CD4-positive, alpha-beta T cell (primary cell): ENCODE data around the gene MMP23B. TPM values are rescaled to one million over a fixed set of nuclear protein-coding genes. Genes with fewer than 3 reads are reported as not detected.

Source experiments
- ATAC-seq: fragments of 200-7000 bp; cut with Tn5 transposase; one replicate; pipeline ENCODE4 v1.10.0; 2022; ENCODE audit warnings: mild to moderate bottlenecking; ENCODE audit not compliant: poor library complexity
- CTCF ChIA-PET: fragments of 350-600 bp; sonication (Branson Sonifier 250); formaldehyde crosslinking; loops from one replicate; lab custom pipeline; 2021; ENCODE audit warnings: antibody characterized with exemption, inconsistent platforms; lab: Charles Lee
- POLR2A ChIA-PET: fragments of 350-600 bp; sonication (Branson Sonifier 250); formaldehyde crosslinking; loops from one replicate; lab custom pipeline; 2021; ENCODE audit warnings: antibody characterized with exemption, inconsistent platforms; lab: Charles Lee
- DNase-seq, 14 experiments: peaks; one replicate each; pipeline ENCODE4 v3.0.0-alpha.2; 2013 to 2020; ENCODE audit warnings: mixed read lengths in 2 of 14
- H3K27ac ChIP-seq, 2 donors: one replicate each; pipeline versions ENCODE4 v1.5.1 to v1.7.0; 2013; ENCODE audit warnings: low read length in 2 of 2, low read depth in 1 of 2, mild to moderate bottlenecking in 1 of 2
- H3K27me3 ChIP-seq, 2 experiments: 1 replicate in 1 of 2; 2 replicates in 1 of 2; pipeline versions ENCODE4 v1.6.1 to v1.7.0; 2013; ENCODE audit warnings: low read length in 2 of 2, control low read depth in 1 of 2, mild to moderate bottlenecking in 1 of 2, moderate library complexity in 1 of 2; ENCODE audit not compliant: insufficient read depth in 2 of 2, control insufficient read depth in 1 of 2
- H3K36me3 ChIP-seq: one replicate; pipeline ENCODE4 v1.6.1; 2013; ENCODE audit warnings: low read length, control low read depth; ENCODE audit not compliant: insufficient read depth
- H3K4me1 ChIP-seq: one replicate; pipeline ENCODE4 v1.6.1; 2013; ENCODE audit warnings: low read length, control low read depth; ENCODE audit not compliant: insufficient read depth
- H3K4me3 ChIP-seq: one replicate; pipeline ENCODE4 v1.5.1; 2013; ENCODE audit warnings: mild to moderate bottlenecking, low read length, moderate library complexity
- H3K9me3 ChIP-seq, 2 experiments: 1 replicate in 1 of 2; 2 replicates in 1 of 2; pipeline versions ENCODE4 v1.6.1 to v1.7.0; 2013; ENCODE audit warnings: low read length in 2 of 2, mild to moderate bottlenecking in 2 of 2, control low read depth in 1 of 2, moderate library complexity in 1 of 2; ENCODE audit not compliant: control insufficient read depth in 1 of 2, insufficient read depth in 1 of 2
- H3K27ac Mint-ChIP-seq: one replicate; pipeline ENCODE4 v1.8.0; 2020; ENCODE audit warnings: mixed read lengths
- H3K27me3 Mint-ChIP-seq: one replicate; pipeline ENCODE4 v1.8.0; 2021; ENCODE audit warnings: mixed read lengths
- H3K36me3 Mint-ChIP-seq: one replicate; pipeline ENCODE4 v1.8.0; 2021; ENCODE audit warnings: low read depth, mixed read lengths
- H3K4me1 Mint-ChIP-seq: one replicate; pipeline ENCODE4 v1.8.0; 2021; ENCODE audit warnings: low read depth, mixed read lengths
- H3K4me3 Mint-ChIP-seq: one replicate; pipeline ENCODE4 v1.8.0; 2020; ENCODE audit warnings: mild to moderate bottlenecking, mixed read lengths
- H3K9me3 Mint-ChIP-seq: one replicate; pipeline ENCODE4 v1.8.0; 2020; ENCODE audit warnings: mixed read lengths
- intact Hi-C, 2 experiments: fragments of 100-400 bp; cut with DNase I in 1 of 2; cut with micrococcal nuclease in 1 of 2; formaldehyde crosslinking; loops; one replicate each; pipeline versions ENCODE4 v1.15.1 to v1.9.0; 2023 to 2025; cut with DNase I, micrococcal nuclease
- total RNA-seq, 174 experiments: library from RNA in 2 of 174; stranded (reverse) in 2 of 174; gene quantifications; one replicate each; pipeline ENCODE4 v1.2.3 and lab custom pipeline; 2021 to 2026
- TF ChIP-seq, protein P1 (sequence below): fragments of 200-600 bp; IDR thresholded peaks from one replicate; pipeline ENCODE4 v1.8.0; 2022; ENCODE audit warnings: antibody characterized with exemption, mild to moderate bottlenecking

MMP23B gene
- total RNA-seq, 2 experiments from 2014 or later: 3.0 to 3.7 TPM

DNA sequence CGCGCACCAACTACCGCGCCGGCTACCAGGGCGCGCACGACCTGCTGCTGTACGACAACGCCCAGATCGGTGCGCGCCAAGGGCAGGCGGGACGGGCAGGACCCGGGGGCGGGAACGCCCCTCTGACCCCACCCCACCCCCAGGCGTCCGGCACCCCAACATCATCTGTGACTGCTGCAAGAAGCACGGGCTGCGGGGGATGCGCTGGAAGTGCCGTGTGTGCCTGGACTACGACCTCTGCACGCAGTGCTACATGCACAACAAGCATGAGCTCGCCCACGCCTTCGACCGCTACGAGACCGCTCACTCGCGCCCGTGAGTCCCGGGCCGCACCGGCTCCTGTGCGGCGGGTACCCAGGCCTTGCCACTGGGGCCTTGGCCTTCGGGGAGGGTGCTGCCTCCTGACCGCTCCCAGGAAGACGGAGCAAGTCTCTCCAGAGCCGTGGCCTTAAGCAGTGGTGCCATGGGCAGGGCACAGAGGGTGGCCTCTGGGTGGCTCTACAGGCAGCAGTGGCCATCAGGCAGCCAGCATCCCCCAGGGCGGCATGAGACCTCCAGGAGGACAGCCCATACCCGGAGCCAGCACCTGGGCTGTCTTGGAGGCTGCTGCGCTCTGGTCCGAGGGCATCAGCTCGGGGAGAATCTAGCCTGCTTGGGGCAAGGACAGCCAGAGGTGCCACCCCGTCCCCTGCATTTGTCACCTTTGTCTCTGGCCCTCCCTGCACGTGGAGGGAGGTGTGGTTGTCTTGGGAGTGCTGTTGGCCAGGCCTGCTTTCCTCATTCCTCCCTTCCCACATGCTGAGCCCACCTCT is 8.1 kb upstream of the MMP23B start:
- intact Hi-C loops: no loop called here
- H3K27me3 Mint-ChIP-seq: no peaks in the 10 kb centered on the region
- H3K4me1 Mint-ChIP-seq: no peaks in the 10 kb centered on the region
- ChIA-PET CTCF (no interaction called here), POLR2A (no interaction called here)
- no peak overlapping the region for H3K27ac ChIP-seq
- peaks cover 11% of the 10 kb centered on the region for H3K4me1 ChIP-seq
- H3K9me3 Mint-ChIP-seq: no peaks in the 10 kb centered on the region
- DNase-seq (no peak), ATAC-seq (no peak)
- TF ChIP-seq, protein P1, sequence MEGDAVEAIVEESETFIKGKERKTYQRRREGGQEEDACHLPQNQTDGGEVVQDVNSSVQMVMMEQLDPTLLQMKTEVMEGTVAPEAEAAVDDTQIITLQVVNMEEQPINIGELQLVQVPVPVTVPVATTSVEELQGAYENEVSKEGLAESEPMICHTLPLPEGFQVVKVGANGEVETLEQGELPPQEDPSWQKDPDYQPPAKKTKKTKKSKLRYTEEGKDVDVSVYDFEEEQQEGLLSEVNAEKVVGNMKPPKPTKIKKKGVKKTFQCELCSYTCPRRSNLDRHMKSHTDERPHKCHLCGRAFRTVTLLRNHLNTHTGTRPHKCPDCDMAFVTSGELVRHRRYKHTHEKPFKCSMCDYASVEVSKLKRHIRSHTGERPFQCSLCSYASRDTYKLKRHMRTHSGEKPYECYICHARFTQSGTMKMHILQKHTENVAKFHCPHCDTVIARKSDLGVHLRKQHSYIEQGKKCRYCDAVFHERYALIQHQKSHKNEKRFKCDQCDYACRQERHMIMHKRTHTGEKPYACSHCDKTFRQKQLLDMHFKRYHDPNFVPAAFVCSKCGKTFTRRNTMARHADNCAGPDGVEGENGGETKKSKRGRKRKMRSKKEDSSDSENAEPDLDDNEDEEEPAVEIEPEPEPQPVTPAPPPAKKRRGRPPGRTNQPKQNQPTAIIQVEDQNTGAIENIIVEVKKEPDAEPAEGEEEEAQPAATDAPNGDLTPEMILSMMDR: no peak
- no peak overlapping the region for H3K4me3 ChIP-seq
- H3K27ac Mint-ChIP-seq: no peak overlapping the region
- H3K9me3 ChIP-seq: no peaks in the 10 kb centered on the region
- no peaks in the 10 kb centered on the region for H3K36me3 ChIP-seq
- no peaks in the 10 kb centered on the region for H3K36me3 Mint-ChIP-seq
- no peaks in the 10 kb centered on the region for H3K27me3 ChIP-seq
- H3K4me3 Mint-ChIP-seq: no peak overlapping the region

DNA sequence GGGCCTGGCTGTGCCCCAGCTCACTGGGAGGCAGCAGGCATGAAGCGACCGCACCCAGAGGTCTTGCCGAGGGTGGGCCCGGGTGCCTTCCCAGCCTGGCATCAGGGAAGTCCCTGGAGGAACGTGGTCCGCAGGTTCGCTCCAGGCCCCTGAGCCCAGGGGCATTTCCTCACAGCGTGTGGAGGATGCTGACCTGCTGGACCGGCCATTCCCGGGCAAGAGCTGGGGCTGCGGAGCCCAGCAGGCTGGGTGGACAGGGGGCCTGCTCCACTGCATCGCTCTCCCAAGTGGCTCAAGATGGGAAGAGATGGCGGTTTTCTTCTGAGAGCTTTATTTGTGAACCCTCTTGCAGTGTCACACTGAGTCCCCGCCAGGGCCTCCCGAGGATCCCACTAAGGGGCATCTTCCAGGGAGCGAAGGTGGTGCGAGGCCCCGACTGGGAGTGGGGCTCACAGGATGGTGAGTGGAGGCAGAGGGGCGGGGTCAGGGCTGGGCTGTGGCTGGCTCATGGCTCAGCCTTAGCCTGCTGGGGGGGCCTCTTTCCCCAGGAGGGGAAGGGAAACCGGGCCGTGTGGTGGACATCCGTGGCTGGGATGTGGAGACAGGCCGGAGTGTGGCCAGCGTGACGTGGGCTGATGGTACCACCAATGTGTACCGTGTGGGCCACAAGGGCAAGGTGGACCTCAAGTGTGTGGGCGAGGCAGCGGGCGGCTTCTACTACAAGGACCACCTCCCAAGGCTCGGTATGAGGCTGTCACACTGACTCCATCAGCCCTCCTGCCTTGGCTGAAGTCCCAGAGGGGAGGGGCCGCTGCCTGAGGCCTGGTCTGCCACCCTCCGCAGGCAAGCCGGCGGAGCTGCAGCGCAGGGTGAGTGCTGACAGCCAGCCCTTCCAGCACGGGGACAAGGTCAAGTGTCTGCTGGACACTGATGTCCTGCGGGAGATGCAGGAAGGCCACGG is 7.2 kb upstream of the MMP23B start:
- Histone ChIP-seq H3K27me3 (no peaks in the 10 kb centered on the region), H3K36me3 (no peaks in the 10 kb centered on the region), H3K4me1 (peaks cover 15% of the 10 kb centered on the region), H3K9me3 (no peaks in the 10 kb centered on the region), H3K27ac (no peak overlapping the region), H3K4me3 (no peak overlapping the region)
- Mint-ChIP-seq H3K27me3 (no peaks in the 10 kb centered on the region), H3K4me3 (no peak overlapping the region), H3K4me1 (peaks cover 1% of the 10 kb centered on the region), H3K36me3 (no peaks in the 10 kb centered on the region), H3K27ac (no peak overlapping the region), H3K9me3 (no peaks in the 10 kb centered on the region)
- TF ChIP-seq, protein P1: no peak
- DNase-seq (peak in 1 of 14 experiments; percentile 40), ATAC-seq (no peak)
- POLR2A ChIA-PET: interaction anchor here (3.1 kb wide), 1 partner anchor 9 kb away, joined by 12 read pairs; the partner anchor contains the start of gene MIB2
- intact Hi-C loops: no loop called here
- CTCF ChIA-PET: no interaction called here

DNA sequence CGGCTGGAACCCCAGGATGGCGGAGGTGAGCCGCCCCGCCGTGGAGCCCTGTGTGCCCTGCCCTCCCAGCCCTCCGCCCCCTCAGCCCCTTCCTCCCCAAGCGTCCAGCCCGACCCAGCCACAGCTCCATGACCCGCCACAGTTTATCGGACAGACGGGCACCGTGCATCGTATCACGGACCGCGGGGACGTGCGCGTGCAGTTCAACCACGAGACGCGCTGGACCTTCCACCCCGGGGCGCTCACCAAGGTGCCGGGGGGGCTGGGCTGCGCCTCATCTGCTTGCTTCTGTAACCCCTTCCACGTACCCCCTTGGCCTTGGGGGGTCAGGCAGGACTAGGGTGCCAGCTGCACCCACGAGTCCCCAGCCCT is 6.6 kb upstream of the MMP23B start:
- Mint-ChIP-seq H3K36me3 (peaks cover 3% of the 10 kb centered on the region), H3K27me3 (peaks cover 4% of the 10 kb centered on the region), H3K9me3 (no peaks in the 10 kb centered on the region), H3K4me1 (peaks cover 8% of the 10 kb centered on the region), H3K27ac (no peak overlapping the region), H3K4me3 (no peak overlapping the region)
- Histone ChIP-seq H3K27ac (no peak overlapping the region), H3K9me3 (no peaks in the 10 kb centered on the region), H3K27me3 (no peaks in the 10 kb centered on the region), H3K36me3 (no peaks in the 10 kb centered on the region), H3K4me1 (peaks cover 19% of the 10 kb centered on the region), H3K4me3 (no peak overlapping the region)
- DNase-seq (peak in 1 of 14 experiments; percentile 31), ATAC-seq (no peak)
- ChIA-PET CTCF (no interaction called here), POLR2A (interaction anchor here (3.1 kb wide), 1 partner anchor 10 kb away, joined by 12 read pairs; the partner anchor contains the start of gene MIB2)
- TF ChIP-seq, protein P1: no peak
- intact Hi-C loops: no loop called here
